ENCODE results near the gene WRAP73.
"Not testable (repeated sequence)": the region's sequence is repeated elsewhere in the genome, so short reads cannot be mapped to it uniquely, and the experiment has no call there.

WRAP73 gene

GRCh38 chr1:3597599-3597964, 52.3 kb downstream of the WRAP73 start:
- DNase-seq (ENCODE audit: low spot score): no peak

- DNase-seq (ENCODE audit: low spot score): no peak
Measured at GRCh38 chr1:3596663-3597598, 53.0 kb downstream of the WRAP73 start.

- DNase-seq (ENCODE audit: low spot score): no peak
Measured at GRCh38 chr1:3595949-3596348, 54.0 kb downstream of the WRAP73 start.

GRCh38 chr1:3594706-3595377, 55.1 kb downstream of the WRAP73 start:
- DNase-seq (ENCODE audit: low spot score): no peak

GRCh38 chr1:3593745-3594144, 56.2 kb downstream of the WRAP73 start:
- DNase-seq (ENCODE audit: low spot score): no peak

- no peak for DNase-seq (ENCODE audit: low spot score)
Measured at GRCh38 chr1:3593334-3593733, 56.6 kb downstream of the WRAP73 start.

- no peak for DNase-seq (ENCODE audit: low spot score)
Measured at GRCh38 chr1:3590951-3591865, 58.7 kb downstream of the WRAP73 start.

GRCh38 chr1:3590139-3590763, 59.7 kb downstream of the WRAP73 start:
- DNase-seq (ENCODE audit: low spot score): no peak

- DNase-seq (ENCODE audit: low spot score): no peak
Measured at GRCh38 chr1:3588395-3588794, 61.5 kb downstream of the WRAP73 start.

- no peak for DNase-seq (ENCODE audit: low spot score)
Measured at GRCh38 chr1:3586986-3587759, 62.7 kb downstream of the WRAP73 start.

GRCh38 chr1:3585940-3586568, 63.8 kb downstream of the WRAP73 start:
- DNase-seq (ENCODE audit: low spot score): no peak

- DNase-seq (ENCODE audit: low spot score): not testable (repeated sequence)
Measured at GRCh38 chr1:3585353-3585868, 64.5 kb downstream of the WRAP73 start.

- no peak for DNase-seq (ENCODE audit: low spot score)
Measured at GRCh38 chr1:3584915-3585314, 65.0 kb downstream of the WRAP73 start.

GRCh38 chr1:3583751-3584150, 66.2 kb downstream of the WRAP73 start:
- DNase-seq (ENCODE audit: low spot score): not testable (repeated sequence)

GRCh38 chr1:3581296-3582036, 68.4 kb downstream of the WRAP73 start:
- DNase-seq (ENCODE audit: low spot score): no peak
